DMS53 treated with DMSO at 0.1 percent for 48 hours (cell line): ENCODE results near the gene NTNG2.

ENCODE experiments used
- DNase-seq: peaks from one replicate; lab custom pipeline; 2025; ENCODE audit not compliant: unreplicated experiment; lab: John Stamatoyannopoulos, UW

Gene NTNG2

DNA sequence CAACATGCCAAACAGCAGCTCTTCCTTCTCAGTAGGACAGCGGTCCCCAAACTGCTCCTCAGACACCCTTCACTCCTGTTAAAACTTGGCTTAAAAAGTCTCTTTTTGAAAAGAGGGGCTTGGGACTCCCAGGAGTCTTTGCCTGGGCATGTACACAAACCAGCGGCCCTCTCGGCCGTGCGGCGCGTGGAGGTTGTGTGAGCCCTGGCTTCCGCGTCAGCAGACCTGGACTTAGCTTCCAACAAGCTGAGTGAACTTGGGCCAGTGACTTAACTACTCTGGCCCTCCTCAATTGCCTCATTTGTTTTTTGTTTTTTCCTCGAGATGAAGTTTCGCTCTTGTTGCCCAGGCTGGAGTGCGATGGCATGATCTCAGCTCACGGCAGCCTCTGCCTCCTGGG is 15.3 kb upstream of the NTNG2 start:
- DNase-seq: no peak

DNA sequence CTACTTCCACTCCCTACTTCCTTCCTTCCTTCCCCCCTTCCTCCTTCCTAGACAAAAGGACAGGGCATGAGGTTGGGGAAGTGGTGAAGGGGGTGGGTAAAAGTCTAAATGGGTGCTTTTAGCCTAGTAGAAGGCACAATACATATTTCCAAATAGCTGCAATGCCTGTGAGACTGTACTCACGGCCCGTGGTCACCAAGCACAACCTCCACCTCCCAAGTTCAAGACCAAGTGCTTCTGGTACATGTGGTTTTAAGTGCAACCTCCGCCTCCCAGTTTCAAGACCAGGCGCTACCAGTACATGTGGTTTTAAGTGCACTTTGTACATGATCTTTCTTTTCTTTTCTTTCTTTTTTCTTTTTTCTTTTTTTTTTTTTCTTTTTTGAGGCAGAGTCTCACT is 14.5 kb upstream of the NTNG2 start:
- DNase-seq: no peak

DNA sequence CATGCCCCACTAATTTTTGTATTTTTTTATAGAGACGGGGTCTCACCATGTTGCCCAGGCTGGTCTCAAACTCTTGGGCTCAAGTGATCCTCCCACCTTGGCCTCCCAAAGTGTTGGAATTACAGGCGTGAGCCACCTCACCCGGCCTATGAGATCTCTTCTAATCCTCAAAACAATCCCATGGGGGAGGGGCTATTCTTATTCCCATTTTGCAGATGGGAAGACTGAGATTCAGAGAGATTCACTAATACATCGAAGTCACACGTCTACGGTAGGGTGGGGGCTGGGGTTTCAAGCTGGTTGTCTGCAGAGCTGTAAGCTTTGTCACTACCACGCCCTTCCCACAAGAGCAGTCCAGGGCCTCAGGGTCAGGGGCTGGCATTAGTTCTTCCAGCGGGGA is 14.0 kb upstream of the NTNG2 start:
- DNase-seq: no peak

DNA sequence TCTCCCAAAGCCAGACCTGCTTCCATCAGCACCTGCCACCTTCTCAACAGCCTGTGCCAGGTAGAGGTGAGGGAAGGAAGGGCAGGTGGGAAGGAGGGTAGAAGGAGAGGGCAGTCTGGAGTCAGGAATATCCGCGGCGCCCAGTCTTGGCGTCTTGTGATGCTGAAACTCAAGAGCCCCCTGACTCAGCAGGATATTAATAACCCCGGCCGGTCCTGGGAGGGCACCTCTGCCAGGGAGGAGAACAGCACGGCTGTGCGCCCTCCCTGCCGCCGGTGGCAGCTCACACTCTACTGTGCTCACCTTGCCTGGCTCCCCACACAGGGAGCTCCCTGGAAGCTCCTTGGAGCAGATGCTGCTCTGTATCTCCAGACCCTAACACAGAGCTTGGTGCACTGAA is 11.6 kb upstream of the NTNG2 start:
- no peak for DNase-seq

DNA sequence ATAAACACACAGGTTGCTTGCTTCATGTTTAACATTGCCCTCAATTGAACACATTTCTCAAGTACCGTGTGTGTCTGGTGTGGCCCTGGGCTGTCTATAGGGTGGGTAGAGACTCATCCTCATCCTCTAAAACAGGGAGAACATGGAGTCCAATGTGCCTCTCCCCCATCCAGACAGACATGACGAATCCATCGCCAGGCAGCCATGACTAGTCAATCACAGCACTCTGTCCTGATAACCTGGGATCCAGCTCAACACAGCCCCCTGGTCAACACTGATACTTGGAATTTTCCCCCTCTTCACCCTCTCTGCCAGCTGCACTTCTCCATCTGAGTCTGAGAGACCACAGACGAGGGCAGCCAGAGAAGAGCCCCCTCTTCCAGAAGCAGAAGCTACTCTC is 10.7 kb upstream of the NTNG2 start:
- DNase-seq: no peak

DNA sequence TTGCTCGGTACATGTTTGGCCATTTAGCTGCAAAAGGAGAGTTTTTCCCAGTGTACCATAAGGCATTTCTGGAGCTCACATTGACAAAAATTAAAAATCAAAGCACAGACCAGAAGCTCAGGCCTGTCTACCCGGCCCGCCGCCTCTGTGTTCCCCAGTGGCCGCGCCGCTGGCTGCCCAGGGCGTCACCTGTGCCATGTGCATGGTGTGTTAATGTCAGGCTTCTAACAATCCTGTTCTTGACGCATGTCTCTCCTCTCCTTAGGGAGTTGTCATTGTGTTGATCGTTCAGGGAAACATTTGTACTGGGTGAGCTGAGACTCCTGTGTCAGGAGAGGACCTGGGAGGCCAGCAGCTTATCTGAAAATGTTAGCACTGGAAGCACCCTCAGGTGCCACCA is 9.6 kb upstream of the NTNG2 start:
- no peak for DNase-seq

DNA sequence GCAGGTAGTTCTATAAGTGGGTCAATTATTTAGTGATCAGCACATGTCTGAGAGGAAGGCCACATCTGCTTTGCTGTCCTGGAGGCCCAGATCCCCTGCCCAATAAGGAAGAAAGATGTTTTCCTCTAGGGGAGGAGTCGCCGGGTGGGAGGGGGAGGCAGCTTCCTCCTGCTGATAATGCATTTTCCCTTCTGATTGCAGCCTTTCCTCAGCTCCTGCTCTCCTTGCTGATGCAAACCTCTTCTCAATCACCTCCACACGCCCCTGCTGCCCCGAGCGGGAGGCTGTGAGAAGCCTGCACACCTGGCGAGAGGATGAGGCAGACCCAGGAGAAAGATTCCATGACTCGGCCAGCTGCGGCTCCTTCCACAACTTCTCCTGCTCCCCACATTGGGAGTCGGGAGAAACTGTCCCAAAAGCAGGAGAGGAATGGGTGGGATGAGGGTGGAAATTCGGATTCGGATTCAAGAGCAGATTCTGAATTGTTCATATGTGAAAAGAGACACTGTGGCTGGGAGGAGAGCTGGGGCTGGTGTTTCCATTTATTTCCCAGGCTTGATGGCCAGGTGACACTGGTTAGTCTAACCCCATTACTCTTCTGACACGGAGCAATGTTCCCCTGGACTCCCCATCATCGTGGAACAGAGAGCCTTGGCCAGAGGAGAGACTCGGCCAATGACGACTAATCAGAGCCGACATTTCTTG is 6.8 kb upstream of the NTNG2 start:
- no peak for DNase-seq

DNA sequence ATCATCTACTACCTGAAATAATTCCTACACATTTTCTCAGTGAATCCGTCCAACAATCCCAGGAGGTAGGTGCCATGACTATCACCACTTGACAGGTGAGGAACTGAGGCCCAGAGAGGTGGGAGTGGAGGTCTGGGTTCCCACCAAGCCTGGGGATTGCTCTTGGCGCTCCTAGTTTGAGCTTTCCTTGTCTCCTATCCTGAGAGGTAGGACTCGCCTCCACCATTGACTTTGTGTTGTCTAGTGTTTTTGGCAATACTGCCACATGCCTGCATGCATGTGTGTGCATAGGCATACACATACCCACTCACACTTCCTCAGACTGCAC is 6.3 kb upstream of the NTNG2 start:
- no peak for DNase-seq

DNA sequence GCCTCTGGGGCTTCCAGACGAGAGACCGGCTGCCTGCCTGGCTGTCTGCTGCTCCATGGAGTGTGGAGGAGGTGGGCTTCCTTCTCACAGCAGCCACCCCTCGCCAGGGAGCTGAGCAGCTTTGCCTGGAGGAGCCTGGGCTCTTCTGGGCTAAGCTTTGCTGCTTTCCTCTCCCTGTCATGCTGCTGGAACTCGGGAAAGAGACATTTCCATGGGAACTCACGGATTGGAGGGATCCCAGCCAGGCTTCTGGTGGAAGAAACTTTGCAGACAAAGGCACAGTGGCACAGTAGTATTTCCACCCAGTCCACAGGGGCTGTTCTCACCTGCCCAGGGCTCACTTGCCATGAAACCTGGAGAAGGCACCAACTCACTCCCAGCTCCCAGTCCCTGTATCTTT is 5.6 kb upstream of the NTNG2 start:
- no peak for DNase-seq

DNA sequence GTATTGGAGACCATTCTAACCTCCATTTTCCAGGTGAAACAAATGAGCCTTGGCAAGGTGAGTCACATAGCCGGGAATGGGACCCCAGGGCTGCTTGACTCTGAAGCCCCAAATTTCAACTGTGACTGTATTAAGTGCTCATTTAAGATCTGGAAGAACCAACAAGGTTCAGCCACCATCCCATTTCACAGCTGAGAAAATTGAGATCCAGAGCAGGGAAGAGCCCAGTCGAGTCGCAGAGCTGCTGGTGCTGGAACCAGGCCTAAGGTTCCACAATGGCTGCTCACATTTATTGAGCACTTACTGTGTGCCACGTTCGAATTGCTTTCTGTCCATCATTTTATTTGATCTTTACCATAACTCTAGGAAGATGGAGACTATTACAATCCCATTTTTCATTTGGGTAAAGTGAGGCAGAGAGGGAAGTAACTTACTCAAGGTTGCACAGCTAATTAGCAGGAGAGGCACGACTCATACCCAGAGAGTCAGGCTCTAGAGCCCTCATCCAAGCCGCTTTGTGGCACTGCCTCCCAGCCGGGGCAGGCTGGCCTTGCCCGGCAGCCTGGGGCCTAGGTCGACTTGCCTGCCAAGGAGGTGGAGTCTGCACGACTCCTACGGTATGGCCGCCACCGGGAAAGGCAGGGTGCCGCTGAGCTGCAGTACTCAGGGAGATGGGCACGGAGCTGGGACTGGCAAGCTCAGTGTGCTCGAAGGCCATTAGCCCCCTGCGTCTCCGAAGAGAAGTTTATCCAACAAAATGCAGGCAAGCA is 4.3 kb upstream of the NTNG2 start:
- DNase-seq: no peak

DNA sequence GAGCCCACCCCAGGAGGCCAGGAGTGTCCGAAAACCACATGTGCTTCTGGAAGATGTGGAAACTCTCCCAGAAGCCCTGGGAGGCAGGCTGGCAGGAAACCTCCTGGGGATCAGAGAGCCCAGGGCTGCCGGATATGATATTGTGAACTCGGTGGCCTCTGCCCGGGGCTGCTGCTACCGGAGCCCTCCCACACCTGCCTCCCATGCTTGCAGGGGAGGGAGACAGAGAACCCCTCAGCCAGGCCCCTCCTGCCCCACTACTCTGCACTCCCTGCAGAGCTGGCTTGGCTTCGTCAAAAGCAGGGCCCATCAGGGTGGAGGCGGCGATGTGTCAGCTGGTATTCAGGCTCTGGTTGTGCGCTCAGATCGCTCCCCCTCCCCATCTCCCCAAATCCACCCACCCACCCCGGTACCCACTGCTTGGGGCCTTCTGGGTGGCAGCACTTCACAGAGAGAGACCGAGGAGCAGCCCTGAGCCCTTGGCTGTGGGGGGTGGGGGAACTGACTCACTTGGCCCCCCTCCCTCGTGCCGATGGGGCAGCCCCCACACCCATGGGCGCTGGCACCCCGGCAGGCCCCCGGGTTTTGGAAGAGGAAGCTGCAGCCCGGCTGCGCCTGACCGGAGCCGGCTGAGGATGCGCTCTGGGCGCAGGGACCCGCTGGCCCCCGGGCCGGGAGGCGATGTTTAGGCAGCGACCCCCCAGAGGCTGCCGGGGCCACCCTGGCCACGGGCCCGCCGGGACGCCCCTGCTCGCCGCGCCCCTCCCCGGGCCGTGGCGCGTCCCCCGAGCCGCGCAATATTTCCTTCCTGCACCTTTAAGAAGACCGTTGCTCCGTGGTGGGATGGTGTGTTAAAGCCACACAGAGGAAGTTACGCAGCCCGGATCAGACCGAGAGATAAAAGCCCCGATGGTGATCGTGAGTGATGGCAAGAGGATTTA is 786 bp upstream of the NTNG2 start:
- DNase-seq: peak; percentile 14

DNA sequence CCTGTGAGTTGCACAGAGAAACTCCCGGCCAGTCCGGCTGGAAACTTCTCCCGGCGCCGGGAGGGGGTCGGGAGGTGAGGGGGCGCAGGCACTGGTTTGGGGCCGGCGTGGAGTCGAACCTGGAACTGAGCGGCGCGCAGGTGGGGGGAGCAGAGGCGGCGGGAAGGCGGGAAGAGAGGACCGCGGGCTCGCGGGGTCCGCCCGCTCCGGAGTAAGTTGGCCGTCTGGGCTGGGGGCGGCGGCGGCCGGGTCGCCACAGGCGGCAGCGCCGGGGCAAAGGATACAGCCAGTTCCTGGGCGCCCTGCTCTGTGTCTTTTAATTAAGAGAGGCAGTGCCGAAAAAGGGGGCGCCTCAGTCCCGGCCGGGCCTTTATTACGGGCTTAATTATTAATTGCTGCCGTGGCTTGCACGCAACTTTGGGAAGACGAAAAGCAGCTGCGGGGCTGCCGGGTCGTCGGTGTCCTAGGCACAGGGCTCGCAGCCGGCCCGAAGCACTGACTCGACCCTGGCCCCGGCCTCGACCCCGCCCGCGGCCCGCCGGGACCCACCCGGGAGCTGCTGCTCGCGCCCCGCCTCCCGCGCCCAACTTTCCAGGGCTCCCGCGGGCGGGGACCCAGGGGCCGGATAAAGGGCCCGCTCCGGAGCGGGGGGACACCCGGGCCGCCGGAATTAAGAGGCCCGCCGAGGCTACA is 1.1 kb downstream of the NTNG2 start:
- no peak for DNase-seq

DNA sequence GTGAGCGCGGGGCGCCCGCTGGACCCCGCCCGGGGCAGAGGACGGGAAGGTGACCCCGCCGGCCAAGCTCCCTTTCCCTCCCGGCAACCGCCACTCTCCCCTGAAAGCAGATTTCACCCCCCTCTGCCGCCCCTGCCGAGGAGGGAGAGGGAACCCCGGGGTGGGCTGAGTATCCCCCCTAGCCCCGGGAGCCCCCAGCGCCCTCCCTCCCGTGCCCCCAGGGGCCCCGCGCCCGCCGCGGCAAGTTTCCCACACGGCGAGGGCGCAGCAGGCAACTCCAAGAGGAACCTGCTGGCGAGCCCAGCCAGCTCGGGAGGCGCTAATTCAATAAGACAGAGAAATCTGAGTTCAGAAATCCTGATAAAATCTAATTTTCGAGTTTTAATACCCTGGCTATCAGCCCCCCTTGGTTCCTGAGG is 1.6 kb downstream of the NTNG2 start:
- DNase-seq: no peak

DNA sequence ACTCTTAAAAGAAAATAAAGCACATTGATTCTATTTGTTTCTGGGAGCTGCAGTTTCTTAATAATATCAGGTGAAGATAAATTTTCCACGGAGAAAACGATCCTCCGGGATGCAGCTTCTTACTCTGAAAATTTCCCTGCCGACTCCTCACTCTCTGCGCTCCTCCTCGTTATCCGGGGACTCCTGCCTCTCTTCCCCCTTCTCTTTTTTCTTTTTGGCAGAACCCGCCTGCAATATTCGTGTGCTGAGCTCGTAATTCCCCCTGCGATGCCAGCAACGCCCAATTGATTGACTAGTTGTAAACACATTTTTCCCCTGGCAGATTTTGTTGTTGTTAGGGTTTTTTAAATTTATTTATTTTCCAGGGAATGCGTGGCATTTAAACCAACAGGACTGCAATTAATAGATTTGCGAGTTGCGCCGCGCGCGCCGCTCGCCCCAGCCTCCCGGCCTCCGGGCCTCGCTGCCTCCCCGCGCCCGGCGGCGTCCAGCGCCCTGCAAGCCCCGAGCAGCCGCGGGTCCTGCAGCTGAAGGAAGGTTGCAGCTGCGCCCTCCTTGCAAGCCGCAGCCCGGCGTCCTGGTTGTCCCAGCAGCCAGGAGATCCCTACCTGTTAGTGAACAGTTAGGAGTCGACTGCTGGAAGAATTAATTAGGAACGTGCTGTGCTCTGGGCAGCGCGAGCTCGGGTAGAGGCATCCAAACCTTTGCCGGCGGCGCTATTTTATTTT is 2.2 kb downstream of the NTNG2 start:
- DNase-seq: no peak

DNA sequence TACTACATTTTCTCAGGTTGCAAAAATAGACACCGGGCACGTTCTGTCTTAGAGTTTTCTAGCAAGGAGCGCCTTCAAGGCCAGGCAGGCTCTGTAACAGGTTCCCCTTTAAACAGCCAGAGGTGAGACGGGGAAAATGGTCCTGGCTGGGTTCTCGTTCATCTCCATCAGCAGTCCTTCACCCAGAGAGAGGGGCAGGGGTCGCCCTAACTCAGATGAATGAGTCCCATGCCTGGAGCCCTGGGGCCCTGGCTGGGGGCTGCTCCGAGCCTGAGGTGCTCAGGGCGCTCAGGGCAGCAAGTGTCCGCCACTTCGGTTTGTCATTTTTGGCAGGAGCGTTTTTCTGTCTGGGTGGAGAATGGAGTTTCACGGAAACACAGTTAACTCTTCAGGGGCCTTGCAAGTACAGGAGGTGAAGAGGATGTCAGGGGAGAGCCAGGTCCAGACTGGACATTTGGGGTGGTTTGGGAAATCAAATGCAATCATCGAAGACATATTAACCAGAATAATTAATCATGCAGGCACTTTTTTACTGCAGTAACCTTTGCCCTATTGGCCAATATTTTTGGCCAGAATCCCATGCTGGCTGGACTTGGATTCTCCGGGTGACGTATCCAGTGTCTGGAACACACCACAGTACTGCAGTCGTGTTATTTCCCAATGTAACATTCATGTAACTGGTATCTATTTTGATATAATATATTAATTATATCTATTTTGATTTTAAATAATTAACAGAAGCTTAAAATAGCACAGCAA is 2.9 kb downstream of the NTNG2 start:
- DNase-seq: no peak

DNA sequence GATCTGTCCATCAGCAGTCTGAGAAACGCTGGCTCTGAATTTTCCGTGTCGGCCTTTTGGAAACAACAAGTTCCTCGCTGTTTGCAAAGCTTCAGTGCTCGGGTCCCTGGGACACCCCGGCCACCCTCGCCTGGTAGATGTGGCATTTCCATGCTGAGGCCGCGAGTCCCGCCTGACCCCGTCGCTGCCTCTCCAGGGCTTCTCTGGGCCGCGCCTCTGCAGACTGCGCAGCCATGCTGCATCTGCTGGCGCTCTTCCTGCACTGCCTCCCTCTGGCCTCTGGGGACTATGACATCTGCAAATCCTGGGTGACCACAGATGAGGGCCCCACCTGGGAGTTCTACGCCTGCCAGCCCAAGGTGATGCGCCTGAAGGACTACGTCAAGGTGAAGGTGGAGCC is 4.7 kb downstream of the NTNG2 start:
- peak; percentile 60 for DNase-seq

DNA sequence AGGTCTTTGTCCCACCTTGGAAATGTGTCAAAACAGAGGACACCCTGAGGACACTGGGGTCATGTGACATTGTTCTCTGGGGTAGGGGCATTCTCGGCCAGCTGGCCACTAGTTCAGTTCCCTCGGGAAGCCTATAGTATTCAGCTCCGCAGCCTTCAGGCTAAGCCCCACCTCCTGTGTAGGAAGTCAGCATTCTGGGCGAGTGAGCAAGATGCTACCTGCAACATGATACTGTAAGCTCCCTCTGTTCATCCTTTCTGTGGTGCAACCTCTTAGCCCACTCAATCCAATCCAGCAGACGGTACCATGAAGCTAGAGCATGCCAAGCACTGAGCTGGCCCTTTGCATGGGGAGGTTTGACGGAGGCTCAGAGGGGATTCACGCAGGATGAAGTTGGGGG is 5.3 kb downstream of the NTNG2 start:
- DNase-seq: no peak

DNA sequence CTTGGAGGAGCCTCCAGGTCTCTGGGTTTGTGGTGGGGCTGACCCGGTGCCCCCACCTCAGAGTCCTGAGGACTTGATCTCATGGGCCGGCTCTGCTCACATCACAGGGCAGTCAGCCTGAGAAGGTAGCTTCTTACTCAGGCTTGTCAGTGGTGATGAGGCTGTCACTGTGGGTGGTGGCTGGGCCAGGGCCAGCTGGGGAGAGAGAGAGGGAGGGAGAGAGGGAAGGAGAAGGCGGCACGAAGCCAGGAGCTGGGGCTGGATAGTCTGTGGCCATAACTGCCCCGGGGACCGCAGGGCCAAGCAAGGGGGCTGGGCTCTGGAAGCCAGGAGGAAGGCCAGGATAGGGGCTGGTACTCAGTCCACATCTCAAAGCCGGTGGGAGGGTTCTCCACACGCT is 6.5 kb downstream of the NTNG2 start:
- no peak for DNase-seq

DNA sequence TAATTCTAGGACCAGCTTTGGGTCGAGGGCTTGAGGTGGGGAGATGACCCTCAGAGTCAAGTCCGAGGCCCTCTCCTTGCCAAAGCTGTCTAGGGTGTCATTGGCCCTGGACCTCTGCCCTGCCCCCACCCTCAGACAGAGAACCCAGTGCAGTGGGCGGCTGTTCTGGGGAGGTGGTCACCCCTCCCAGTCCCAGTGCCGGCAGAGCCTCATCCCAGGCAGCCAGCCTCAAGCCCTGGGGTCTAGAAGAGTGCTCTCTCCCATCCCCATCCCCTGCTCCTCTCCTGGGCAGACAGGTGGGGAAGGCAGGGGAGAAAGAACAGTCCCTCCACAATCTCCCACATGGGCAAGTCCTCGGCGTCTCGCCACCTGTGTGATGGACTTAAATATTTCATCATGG is 7.0 kb downstream of the NTNG2 start:
- DNase-seq: no peak
